ENCODE data around the gene RAPGEF5. TPM values are rescaled to one million over a fixed set of nuclear protein-coding genes. Genes with fewer than 3 reads are reported as not detected.

RAPGEF5 gene
- total RNA-seq, 1 experiment from 2014 or later: 13.3 TPM

GRCh38 chr7:22123139-22123538 lies 233.8 kb downstream of the RAPGEF5 start:
- peaks cover 0 to 5% (median 3%) of the 10 kb centered on the region in 3 experiments; a peak in 4 of 7 replicates for H3K36me3 Mint-ChIP-seq (ENCODE audit: insufficient read depth in 1 of 3, low read depth in 3 of 3)
- Histone ChIP-seq H2BK12ac (ENCODE audit: insufficient read length, low read depth, low read length) (no peak overlapping the region), H3K56ac (ENCODE audit: insufficient read length, low read depth, low read length) (no peak overlapping the region), H3K79me2 (ENCODE audit: insufficient read depth, low read length) (no peaks in the 10 kb centered on the region), H3K23me2 (ENCODE audit: insufficient read length, low read depth, low read length, poor library complexity, severe bottlenecking) (no peaks in the 10 kb centered on the region), H3K4me2 (ENCODE audit: insufficient read depth, insufficient read length, low read length) (no peak overlapping the region), H4K5ac (ENCODE audit: insufficient read length, low read depth, low read length) (no peak overlapping the region), H4K20me1 (ENCODE audit: control insufficient read depth, insufficient read depth, insufficient read length) (no peaks in the 10 kb centered on the region), H3K9me3 (ENCODE audit: control insufficient read depth, low read depth, low read length) (no peaks in the 10 kb centered on the region), H2BK20ac (ENCODE audit: low read depth, low read length, poor library complexity, severe bottlenecking) (no peak overlapping the region), H2BK5ac (ENCODE audit: insufficient read length, low read length) (no peak overlapping the region), H3K27ac (ENCODE audit: insufficient read length, low read depth, low read length) (no peak overlapping the region), H3K79me1 (ENCODE audit: insufficient read depth, low read depth, low read length, poor library complexity, severe bottlenecking) (no peaks in the 10 kb centered on the region), H2BK15ac (ENCODE audit: low read depth, low read length) (no peak overlapping the region), H2AFZ (ENCODE audit: low read length) (no peak overlapping the region), H3K27me3 (ENCODE audit: insufficient read depth, low read length) (no peaks in the 10 kb centered on the region), H3K14ac (ENCODE audit: insufficient read depth, low read length) (no peak overlapping the region; the same call in 1 of the 2 replicates), H3K23ac (ENCODE audit: insufficient read length, low read depth, low read length) (no peak overlapping the region), H3K4me1 (ENCODE audit: insufficient read depth, low read length) (no peaks in the 10 kb centered on the region; the same call in 1 of the 2 replicates), H3K9ac (ENCODE audit: extremely low read depth, insufficient read length, low read length) (no peak overlapping the region), H3K4ac (ENCODE audit: low read depth, low read length) (no peak overlapping the region), H4K91ac (ENCODE audit: insufficient read length, low read depth, low read length) (no peak overlapping the region), H3K18ac (ENCODE audit: insufficient read length, low read depth, low read length) (no peak overlapping the region), H3T11ph (ENCODE audit: low read length) (no peak overlapping the region), H2BK120ac (ENCODE audit: low read depth, low read length, poor library complexity, severe bottlenecking) (no peak overlapping the region), H2AK5ac (ENCODE audit: insufficient read length, low read length) (no peak overlapping the region), H4K8ac (replicated peaks; ENCODE audit: insufficient read length, low read depth, low read length) (no peak overlapping the region)
- H3K27ac Mint-ChIP-seq: peak overlapping the region; percentile 47 to 78 (median 57); a peak in 4 of 7 replicates
- peaks cover 12 to 13% of the 10 kb centered on the region in 2 experiments for H3K4me1 Mint-ChIP-seq
- no peaks in the 10 kb centered on the region for H3K9me3 Mint-ChIP-seq
- no peak overlapping the region for H3K4me3 Mint-ChIP-seq
- no peak for TF ChIP-seq CTCF (conservative IDR thresholded peaks at IDR 0.05)
- no peak for DNase-seq
- H3K27me3 Mint-ChIP-seq (ENCODE audit: low read depth): no peaks in the 10 kb centered on the region
- WGBS (ENCODE audit: extremely low coverage, insufficient read length, low lambda C conversion rate): no CpG with 5 or more reads among the region's 5 CpGs

Data from H9 (cell line).